Testis (tissue), 3 donors: ENCODE results near the gene FHIT. TPM values are rescaled to one million over a fixed set of nuclear protein-coding genes. Genes with fewer than 3 reads are reported as not detected.

ENCODE experiments used
- DNase-seq: peaks from one replicate; pipeline ENCODE4 v3.0.0-alpha.2; 2019
- H3K27ac ChIP-seq, 2 donors: fragments of 200-600 bp; sonication (generic); one replicate each; pipeline ENCODE4 v1.5.1; 2019
- H3K27me3 ChIP-seq: fragments of 200-600 bp; sonication (generic); one replicate; pipeline ENCODE4 v1.5.1; 2019
- H3K36me3 ChIP-seq: fragments of 200-600 bp; sonication (generic); one replicate; pipeline ENCODE4 v1.5.1; 2017; ENCODE audit warnings: low read depth; ENCODE audit errors: missing control alignments
- H3K4me1 ChIP-seq: fragments of 200-600 bp; sonication (generic); one replicate; pipeline ENCODE4 v1.5.1; 2019
- H3K4me3 ChIP-seq, 2 donors: fragments of 200-600 bp; sonication (generic); one replicate each; pipeline ENCODE4 v1.5.1; 2017 to 2019
- H3K9me3 ChIP-seq: fragments of 200-600 bp; sonication (generic); one replicate; pipeline ENCODE4 v1.5.1; 2017
- CTCF ChIP-seq, 3 experiments: fragments of 450-650 bp in 2 of 3; fragments of 200-600 bp in 1 of 3; sonication (generic) in 1 of 3; IDR thresholded peaks; one replicate each; pipeline ENCODE4 v1.5.1; 2016 to 2019; ENCODE audit warnings: antibody characterized with exemption in 3 of 3, mild to moderate bottlenecking in 2 of 3, moderate library complexity in 1 of 3
- POLR2A ChIP-seq: fragments of 450-650 bp; IDR thresholded peaks from one replicate; pipeline ENCODE4 v1.6.1; 2017; ENCODE audit warnings: antibody characterized with exemption, mild to moderate bottlenecking, moderate library complexity
- WGBS, 2 donors: methylation state at CpG; one replicate each; pipeline ENCODE4 v1.1.5; 2018; 5-methylcytosine and 5-hydroxymethylcytosine counted together
- intact Hi-C: fragments of 100-400 bp; cut with DNase I; formaldehyde crosslinking; loops from one replicate; pipeline ENCODE4 v1.15.1; 2023; ENCODE audit warnings: low total_unique reads
- polyA plus RNA-seq: library from polyadenylated mRNA; stranded (reverse); fragments of 350-450 nt; fragmentation: Illumina TruSeq; extraction: RNeasy Lipid Tissue Mini Kit (QIAGEN cat#74804); gene quantifications from one replicate; pipeline ENCODE4 v1.2.3, GENCODE V29; 2014; ENCODE audit warnings: low read depth, low replicate concordance; ENCODE audit not compliant: insufficient read depth
- total RNA-seq, 2 donors: library from RNA; depleted of rRNA; stranded (reverse); fragments of >200 nt; gene quantifications; one replicate each; pipeline ENCODE4 v1.2.3, GENCODE V29; 2016

The FHIT gene
- total and polyA plus RNA-seq, 3 donors from 2014 or later, result 10.1 to 29.6 (median 15.5) TPM

GRCh38 chr3:61043156-61043555 lies 208.1 kb downstream of the FHIT start:
- Histone ChIP-seq H3K4me1 (no peaks in the 10 kb centered on the region), H3K9me3 (no peaks in the 10 kb centered on the region), H3K36me3 (no peaks in the 10 kb centered on the region), H3K4me3 (no peak overlapping the region), H3K27me3 (no peaks in the 10 kb centered on the region), H3K27ac (no peak overlapping the region)
- 92 to 94% methylated on average over 6 to 10 of the region's 10 CpGs for WGBS, 2 donors
- no peak for DNase-seq
- TF ChIP-seq CTCF (IDR thresholded peaks at IDR 0.05) (no peak), POLR2A (no peak)
- intact Hi-C loops, result no loop called here

GRCh38 chr3:61040618-61041017 lies 210.6 kb downstream of the FHIT start:
- no peak overlapping the region for H3K4me3 ChIP-seq
- DNase-seq, result no peak
- H3K4me1 ChIP-seq, result no peaks in the 10 kb centered on the region

GRCh38 chr3:61035573-61035972 lies 215.7 kb downstream of the FHIT start:
- Histone ChIP-seq H3K4me3 (no peak overlapping the region), H3K36me3 (no peaks in the 10 kb centered on the region)
- intact Hi-C loops, result no loop called here

More at GRCh38 chr3:61040618-61041017, 210.6 kb downstream of the FHIT start:
- Histone ChIP-seq H3K27ac (no peak overlapping the region), H3K36me3 (no peaks in the 10 kb centered on the region), H3K27me3 (no peaks in the 10 kb centered on the region), H3K9me3 (no peaks in the 10 kb centered on the region)
- intact Hi-C loops, result no loop called here
- 94 to 96% methylated on average over 2 of the region's 2 CpGs for WGBS, 2 donors
- TF ChIP-seq POLR2A (no peak), CTCF (IDR thresholded peaks at IDR 0.05) (no peak)

GRCh38 chr3:61032991-61033390 lies 218.3 kb downstream of the FHIT start:
- no peak overlapping the region for H3K4me3 ChIP-seq
- no peaks in the 10 kb centered on the region for H3K36me3 ChIP-seq
- DNase-seq, result no peak
- H3K27me3 ChIP-seq, result no peaks in the 10 kb centered on the region
- intact Hi-C loops, result no loop called here
- WGBS, 2 donors, result 79 to 84% methylated on average over 5 of the region's 5 CpGs
- TF ChIP-seq CTCF (IDR thresholded peaks at IDR 0.05) (no peak), POLR2A (no peak)
- no peaks in the 10 kb centered on the region for H3K4me1 ChIP-seq
- H3K9me3 ChIP-seq, result no peaks in the 10 kb centered on the region
- H3K27ac ChIP-seq, result no peak overlapping the region

More at GRCh38 chr3:61035573-61035972, 215.7 kb downstream of the FHIT start:
- Histone ChIP-seq H3K27me3 (no peaks in the 10 kb centered on the region), H3K4me1 (no peaks in the 10 kb centered on the region), H3K9me3 (no peaks in the 10 kb centered on the region), H3K27ac (no peak overlapping the region)
- WGBS, 2 donors, result 97 to 100% methylated on average over 1 of the region's 1 CpG
- TF ChIP-seq POLR2A (no peak), CTCF (IDR thresholded peaks at IDR 0.05) (no peak)
- no peak for DNase-seq

GRCh38 chr3:61031503-61031902 lies 219.7 kb downstream of the FHIT start:
- intact Hi-C loops, result no loop called here
- Histone ChIP-seq H3K4me3 (no peak overlapping the region), H3K27ac (no peak overlapping the region), H3K4me1 (no peaks in the 10 kb centered on the region), H3K36me3 (no peaks in the 10 kb centered on the region), H3K9me3 (no peaks in the 10 kb centered on the region), H3K27me3 (no peaks in the 10 kb centered on the region)
- no peak for TF ChIP-seq POLR2A
- TF ChIP-seq CTCF (IDR thresholded peaks at IDR 0.05), result no peak
- WGBS, 2 donors, result 96 to 100% methylated on average over 2 of the region's 2 CpGs
- no peak for DNase-seq
